IPS DF 6.9 (cell line): Measurements from ENCODE around the gene C8A.

Experiments
- DNase-seq: peaks from one replicate; pipeline ENCODE4 v3.0.0-alpha.2; 2013; ENCODE audit warnings: low read depth, low spot score
- H3K27ac ChIP-seq: one replicate; pipeline ENCODE4 v1.5.1; 2013; ENCODE audit warnings: low read length, control low read depth
- H3K27me3 ChIP-seq: 2 replicates; pipeline ENCODE4 v1.6.1; 2013; ENCODE audit warnings: mild to moderate bottlenecking, low read length; ENCODE audit not compliant: control insufficient read depth, insufficient read depth
- H3K36me3 ChIP-seq: 2 replicates; pipeline ENCODE4 v1.6.1; 2013; ENCODE audit warnings: low read length; ENCODE audit not compliant: control insufficient read depth, insufficient read depth
- H3K4me1 ChIP-seq: 2 replicates; pipeline ENCODE4 v1.6.1; 2013; ENCODE audit warnings: low read length; ENCODE audit not compliant: control insufficient read depth, insufficient read depth
- H3K4me3 ChIP-seq: 2 replicates; pipeline ENCODE4 v1.5.1; 2013; ENCODE audit warnings: mild to moderate bottlenecking, low read length
- H3K9me3 ChIP-seq: 2 replicates; pipeline ENCODE4 v1.6.1; 2013; ENCODE audit warnings: low read length, inconsistent platforms; ENCODE audit not compliant: control insufficient read depth, insufficient read depth
- WGBS: extraction: QIAGEN DNeasy Blood & Tissue Kit; methylation state at CpG from one replicate; pipeline ENCODE4 v1.1.7; 2013; ENCODE audit warnings: mixed read lengths, missing lambda C conversion rate; ENCODE audit not compliant: insufficient read length, insufficient coverage; 5-methylcytosine and 5-hydroxymethylcytosine counted together

Gene C8A

GRCh38 chr1:56821462-56821797, 33.2 kb upstream of the C8A start:
- Histone ChIP-seq H3K4me3 (no peak overlapping the region), H3K27me3 (no peaks in the 10 kb centered on the region), H3K36me3 (no peaks in the 10 kb centered on the region), H3K4me1 (peaks cover 3% of the 10 kb centered on the region; the same call in 1 of the 2 replicates), H3K27ac (no peak overlapping the region), H3K9me3 (no peaks in the 10 kb centered on the region)
- no peak for DNase-seq
- no CpG with 5 or more reads among the region's 1 CpG for WGBS

GRCh38 chr1:56824271-56824670, 30.3 kb upstream of the C8A start:
- H3K9me3 ChIP-seq = no peaks in the 10 kb centered on the region; the same call in 1 of the 2 replicates
- H3K27me3 ChIP-seq = no peaks in the 10 kb centered on the region
- DNase-seq = no peak
- no peak overlapping the region for H3K27ac ChIP-seq
- no peaks in the 10 kb centered on the region for H3K36me3 ChIP-seq
- H3K4me3 ChIP-seq = no peak overlapping the region
- H3K4me1 ChIP-seq = peaks cover 3% of the 10 kb centered on the region; the same call in 1 of the 2 replicates
- no CpG with 5 or more reads among the region's 2 CpGs for WGBS

- H3K9me3 ChIP-seq = no peaks in the 10 kb centered on the region; the same call in 1 of the 2 replicates
- no peak for DNase-seq
- 0 out of 2 replicates have a peak, but pooled peaks cover 1% of the 10 kb centered on the region for H3K4me1 ChIP-seq
- H3K4me3 ChIP-seq = no peak overlapping the region
- no peak overlapping the region for H3K27ac ChIP-seq
- no peaks in the 10 kb centered on the region for H3K36me3 ChIP-seq
- WGBS = no CpG with 5 or more reads among the region's 1 CpG
- H3K27me3 ChIP-seq = no peaks in the 10 kb centered on the region
Observed at GRCh38 chr1:56824938-56825337, 29.7 kb upstream of the C8A start.

GRCh38 chr1:56825436-56825835, 29.2 kb upstream of the C8A start:
- H3K9me3 ChIP-seq = no peaks in the 10 kb centered on the region; the same call in 1 of the 2 replicates
- no peaks in the 10 kb centered on the region for H3K27me3 ChIP-seq
- H3K4me3 ChIP-seq = no peak overlapping the region
- no peak overlapping the region for H3K27ac ChIP-seq
- WGBS = no CpG with 5 or more reads among the region's 4 CpGs
- 0 out of 2 replicates have a peak, but pooled peaks cover 1% of the 10 kb centered on the region for H3K4me1 ChIP-seq
- H3K36me3 ChIP-seq = no peaks in the 10 kb centered on the region
- DNase-seq = no peak

- no peaks in the 10 kb centered on the region for H3K27me3 ChIP-seq
- DNase-seq = no peak
- no peak overlapping the region for H3K27ac ChIP-seq
- H3K4me1 ChIP-seq = no peaks in the 10 kb centered on the region
- no peak overlapping the region for H3K4me3 ChIP-seq
- no peaks in the 10 kb centered on the region; the same call in 1 of the 2 replicates for H3K9me3 ChIP-seq
- no peaks in the 10 kb centered on the region for H3K36me3 ChIP-seq
Observed at GRCh38 chr1:56827711-56828110, 26.9 kb upstream of the C8A start.

- H3K36me3 ChIP-seq = no peaks in the 10 kb centered on the region
- no CpG with 5 or more reads among the region's 4 CpGs for WGBS
- no peaks in the 10 kb centered on the region; the same call in 1 of the 2 replicates for H3K9me3 ChIP-seq
- H3K4me3 ChIP-seq = no peak overlapping the region
- DNase-seq = no peak
- H3K27ac ChIP-seq = no peak overlapping the region
- no peaks in the 10 kb centered on the region for H3K4me1 ChIP-seq
- H3K27me3 ChIP-seq = no peaks in the 10 kb centered on the region
Observed at GRCh38 chr1:56830052-56830451, 24.5 kb upstream of the C8A start.

- H3K4me1 ChIP-seq = no peaks in the 10 kb centered on the region
- H3K27ac ChIP-seq = no peak overlapping the region
- no CpG with 5 or more reads among the region's 8 CpGs for WGBS
Observed at GRCh38 chr1:56831871-56832693, 22.5 kb upstream of the C8A start.

GRCh38 chr1:56833088-56833487, 21.5 kb upstream of the C8A start:
- H3K36me3 ChIP-seq = no peaks in the 10 kb centered on the region
- no peaks in the 10 kb centered on the region for H3K4me1 ChIP-seq
- WGBS = no CpG with 5 or more reads among the region's 4 CpGs
- no peak for DNase-seq
- H3K27me3 ChIP-seq = no peaks in the 10 kb centered on the region
- no peak overlapping the region for H3K27ac ChIP-seq
- no peaks in the 10 kb centered on the region; the same call in 1 of the 2 replicates for H3K9me3 ChIP-seq
- H3K4me3 ChIP-seq = no peak overlapping the region

More at GRCh38 chr1:56831871-56832693, 22.5 kb upstream of the C8A start:
- peak; percentile 29 for DNase-seq
- Histone ChIP-seq H3K4me3 (no peak overlapping the region), H3K9me3 (no peaks in the 10 kb centered on the region; the same call in 1 of the 2 replicates), H3K27me3 (no peaks in the 10 kb centered on the region), H3K36me3 (no peaks in the 10 kb centered on the region)

- Histone ChIP-seq H3K27ac (no peak overlapping the region), H3K27me3 (no peaks in the 10 kb centered on the region)
- WGBS = no CpG with 5 or more reads among the region's 5 CpGs
Observed at GRCh38 chr1:56834137-56834900, 20.3 kb upstream of the C8A start.

GRCh38 chr1:56835657-56836056, 18.9 kb upstream of the C8A start:
- no peaks in the 10 kb centered on the region for H3K9me3 ChIP-seq
- H3K4me1 ChIP-seq = no peaks in the 10 kb centered on the region
- H3K4me3 ChIP-seq = no peak overlapping the region
- no CpG with 5 or more reads among the region's 5 CpGs for WGBS
- H3K36me3 ChIP-seq = no peaks in the 10 kb centered on the region
- no peak overlapping the region for H3K27ac ChIP-seq
- H3K27me3 ChIP-seq = no peaks in the 10 kb centered on the region
- no peak for DNase-seq

More at GRCh38 chr1:56834137-56834900, 20.3 kb upstream of the C8A start:
- no peaks in the 10 kb centered on the region for H3K4me1 ChIP-seq
- H3K36me3 ChIP-seq = no peaks in the 10 kb centered on the region
- DNase-seq = no peak
- no peak overlapping the region for H3K4me3 ChIP-seq
- no peaks in the 10 kb centered on the region for H3K9me3 ChIP-seq
